ENCODE measurements around the gene RNF115. TPM values are rescaled to one million over a fixed set of nuclear protein-coding genes. Genes with fewer than 3 reads are reported as not detected.

Gene RNF115
- total and polyA plus RNA-seq, 2 donors (not counting 1 experiment from before 2014, with no cell fraction given), result 4.6 to 19.8 TPM

GRCh38 chr1:145859491-145860023 lies 35.7 kb upstream of the RNF115 start:
- Histone ChIP-seq H4K20me1 (ENCODE audit: control insufficient read depth, insufficient read depth, low read length, poor library complexity, severe bottlenecking) (no peaks in the 10 kb centered on the region), H3K27ac (ENCODE audit: low read length in 2 of 2) (peak overlapping the region; percentile 57 to 72), H3K9ac (ENCODE audit: low read length) (peak overlapping the region; percentile 85), H3K9me3 (ENCODE audit: control extremely low read depth in 1 of 3, control insufficient read depth in 2 of 3, insufficient read depth in 1 of 3, low read length in 2 of 3) (no peaks in the 10 kb centered on the region), H3K79me2 (ENCODE audit: control insufficient read depth, insufficient read depth, low read length) (peaks cover 9% of the 10 kb centered on the region), H3K4me2 (replicated peaks; ENCODE audit: low read depth, low read length, poor library complexity, severe bottlenecking) (peak overlapping the region; percentile 96), H3K4me3 (ENCODE audit: control extremely low read depth in 1 of 5, extremely low read depth in 1 of 5, insufficient read depth in 1 of 5, low read depth in 2 of 5, low read length in 4 of 5) (peak overlapping the region; percentile 74 to 96 (median 94)), H3K27me3 (replicated peaks in 1 of 4; ENCODE audit: control extremely low read depth in 1 of 4, control insufficient read depth in 3 of 4, insufficient read depth in 4 of 4, low read length in 3 of 4) (peaks cover 0 to 7% (median 1%) of the 10 kb centered on the region in 4 experiments), H3K36me3 (replicated peaks in 1 of 2; ENCODE audit: control extremely low read depth in 1 of 2, control insufficient read depth in 1 of 2, extremely low read depth in 1 of 2, insufficient read depth in 2 of 2, low read length in 1 of 2) (peaks cover 0 to 19% of the 10 kb centered on the region in 2 experiments), H2AFZ (ENCODE audit: insufficient read depth, low read depth, low read length, poor library complexity, severe bottlenecking) (peak overlapping the region; percentile 98), H3K4me1 (ENCODE audit: control insufficient read depth in 2 of 2, insufficient read depth in 2 of 2, low read length in 2 of 2) (peaks cover 9 to 14% of the 10 kb centered on the region in 2 donors)
- H3K9me3 Mint-ChIP-seq (ENCODE audit: insufficient read depth), result no peaks in the 10 kb centered on the region
- peaks cover 13% of the 10 kb centered on the region for H3K27me3 Mint-ChIP-seq
- peaks cover 11% of the 10 kb centered on the region for H3K4me1 Mint-ChIP-seq
- intact Hi-C loops (cut with micrococcal nuclease), result loop anchor here (1.0 to 5.0 kb wide), 6 partner anchors 14 to 138 kb away; partner anchors contain the start of genes ANKRD35, NUDT17, PEX11B and RBM8A
- ChIA-PET POLR2A (interaction anchor here (0.6 to 4.0 kb wide), 18 partner anchors 9 to 1314 kb away, joined by 3 to 70 read pairs (median 8); partner anchors contain the start of genes ANKRD34A, ANKRD35, LIX1L and NUDT17), CTCF (interaction anchor here (0.6 to 4.6 kb wide), 19 partner anchors 10 to 178 kb away, joined by 3 to 148 read pairs (median 6); partner anchors contain the start of genes ANKRD34A, ITGA10, NUDT17 and PEX11B)
- H3K27ac Mint-ChIP-seq, result peak overlapping the region; percentile 94
- H3K4me3 Mint-ChIP-seq, result peak overlapping the region; percentile 98
- DNase-seq, result peak; percentile 82
- TF ChIP-seq EZH2 (IDR thresholded peaks at IDR 0.05; ENCODE audit: borderline replicate concordance, insufficient read depth, low read depth, low read length, poor library complexity, severe bottlenecking), result no peak
- TF ChIP-seq, protein P1, sequence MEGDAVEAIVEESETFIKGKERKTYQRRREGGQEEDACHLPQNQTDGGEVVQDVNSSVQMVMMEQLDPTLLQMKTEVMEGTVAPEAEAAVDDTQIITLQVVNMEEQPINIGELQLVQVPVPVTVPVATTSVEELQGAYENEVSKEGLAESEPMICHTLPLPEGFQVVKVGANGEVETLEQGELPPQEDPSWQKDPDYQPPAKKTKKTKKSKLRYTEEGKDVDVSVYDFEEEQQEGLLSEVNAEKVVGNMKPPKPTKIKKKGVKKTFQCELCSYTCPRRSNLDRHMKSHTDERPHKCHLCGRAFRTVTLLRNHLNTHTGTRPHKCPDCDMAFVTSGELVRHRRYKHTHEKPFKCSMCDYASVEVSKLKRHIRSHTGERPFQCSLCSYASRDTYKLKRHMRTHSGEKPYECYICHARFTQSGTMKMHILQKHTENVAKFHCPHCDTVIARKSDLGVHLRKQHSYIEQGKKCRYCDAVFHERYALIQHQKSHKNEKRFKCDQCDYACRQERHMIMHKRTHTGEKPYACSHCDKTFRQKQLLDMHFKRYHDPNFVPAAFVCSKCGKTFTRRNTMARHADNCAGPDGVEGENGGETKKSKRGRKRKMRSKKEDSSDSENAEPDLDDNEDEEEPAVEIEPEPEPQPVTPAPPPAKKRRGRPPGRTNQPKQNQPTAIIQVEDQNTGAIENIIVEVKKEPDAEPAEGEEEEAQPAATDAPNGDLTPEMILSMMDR (IDR thresholded peaks at IDR 0.05), result no peak
- under 1% methylated on average over 30 of the region's 41 CpGs for WGBS (ENCODE audit: insufficient coverage)
- ATAC-seq (ENCODE audit: low read depth), result peak; percentile 63
